OCI-LY7 (cell line): ENCODE data around the gene CHD3.

Source experiments
- CTCF ChIP-seq: fragments of 200-600 bp; sonication (generic); conservative IDR thresholded peaks from 2 replicates; pipeline ENCODE4 v1.5.1; 2014; ENCODE audit warnings: mild to moderate bottlenecking, antibody characterized with exemption, low read length, moderate library complexity, mixed read lengths
- EZH2phosphoT487 ChIP-seq: fragments of 200-600 bp; sonication (generic); IDR thresholded peaks from 2 replicates; pipeline ENCODE4 v1.6.1; 2018; ENCODE audit warnings: low read depth, borderline replicate concordance, mild to moderate bottlenecking, mixed run types, antibody characterized with exemption, low read length, moderate library complexity, mixed read lengths

GRCh38 chr17:7849130-7849750 lies 39.3 kb upstream of the CHD3 start:
- TF ChIP-seq CTCF (no peak), EZH2phosphoT487 (no peak)
